Left ventricle myocardium superior (tissue), 1 donor: ENCODE results near the gene OR52I2. TPM values are rescaled to one million over a fixed set of nuclear protein-coding genes. Genes with fewer than 3 reads are reported as not detected.

Source experiments
- total RNA-seq: library from RNA; stranded (reverse); fragmentation: NEBNext Ultra II Directional; extraction: Animal tissue kit (Norgen Biotek cat#: 25700); gene quantifications from one replicate; pipeline ENCODE4 v1.2.1, GENCODE V29; 2021
- donor health status: DM: no; HTN: yes; CAD: no; lungs with severe emphysema.

OR52I2 gene
- total RNA-seq, 1 donor from 2014 or later: not detected

Other genes with a start within 250 kb of the OR52I2 start
- gene OR52B4, start 213.4 kb upstream of the OR52I2 start, total RNA-seq: not detected
- gene TRIM21, start 188.0 kb upstream of the OR52I2 start, total RNA-seq: 9.9 TPM
- not detected for gene OR52K2, start 132.4 kb upstream of the OR52I2 start, total RNA-seq
- not detected for gene OR52K1, start 99.1 kb upstream of the OR52I2 start, total RNA-seq
- not detected for gene OR52M1, start 36.6 kb upstream of the OR52I2 start, total RNA-seq
- not detected for gene OR52I1, start 12.3 kb downstream of the OR52I2 start, total RNA-seq
- 10.6 TPM for gene TRIM68, start 26.5 kb downstream of the OR52I2 start, total RNA-seq
- gene OR51D1, start 55.7 kb downstream of the OR52I2 start, total RNA-seq: not detected
- gene OR51E1, start 62.2 kb downstream of the OR52I2 start, total RNA-seq: 1.8 TPM
- not detected for gene OR51E2, start 116.1 kb downstream of the OR52I2 start, total RNA-seq
- not detected for gene MMP26, start 123.0 kb downstream of the OR52I2 start, total RNA-seq
- not detected for gene OR51F1, start 188.2 kb downstream of the OR52I2 start, total RNA-seq
- gene OR52R1, start 222.6 kb downstream of the OR52I2 start, total RNA-seq: not detected
- gene OR51F2, start 239.6 kb downstream of the OR52I2 start, total RNA-seq: not detected